GM12878 (cell line): Measurements from ENCODE around the gene LRRC14B. TPM values are rescaled to one million over a fixed set of nuclear protein-coding genes. Genes with fewer than 3 reads are reported as not detected.
A peak's percentile ranks its signal among the peaks of the same experiment; 100 is the strongest.
"Not testable (repeated sequence)": the region's sequence is repeated elsewhere in the genome, so short reads cannot be mapped to it uniquely, and the experiment has no call there.

ENCODE experiments used
- ATAC-seq: fragments of 200-7000 bp; cut with Tn5 transposase; 3 replicates; pipeline ENCODE4 v1.9.1; 2020; ENCODE audit warnings: mild to moderate bottlenecking, moderate library complexity
- BruUV-seq: library from RNA; stranded (reverse); fragments of 400-500 nt; replicated peaks from 2 replicates; lab custom pipeline; 2021; lab: Mats Ljungman, UMichigan
- CTCF ChIA-PET: fragments of 300-600 bp; sonication (Branson Sonifier 250); formaldehyde crosslinking; extraction: SDS; loops from one replicate; lab custom pipeline; 2021; ENCODE audit warnings: inconsistent platforms; lab: Yijun Ruan, JAX
- POLR2A ChIA-PET: fragments of 350-600 bp; formaldehyde crosslinking; extraction: SDS; loops from one replicate; lab custom pipeline; 2021; ENCODE audit warnings: inconsistent platforms; lab: Charles Lee
- RAD21 ChIA-PET: fragments of 300-600 bp; sonication (Branson Sonifier 250); formaldehyde crosslinking; loops from one replicate; lab custom pipeline; 2023; ENCODE audit warnings: antibody characterized with exemption; ENCODE audit not compliant: unreplicated experiment; lab: Charles Lee
- SMC1A ChIA-PET: fragments of 300-600 bp; sonication (Branson Sonifier 250); formaldehyde crosslinking; loops from one replicate; lab custom pipeline; 2023; ENCODE audit not compliant: unreplicated experiment, uncharacterized antibody; lab: Charles Lee
- DNase-seq: peaks from one replicate; pipeline ENCODE4 v3.0.0-alpha.2; 2011; ENCODE audit warnings: low read depth, low spot score
- FAIRE-seq: peaks from 3 replicates; lab custom pipeline; 2011; peaks lifted over from hg19 to GRCh38; lab: Jason Lieb, UNC
- H2AFZ ChIP-seq: 2 replicates; pipeline ENCODE4 v1.6.0; 2011; ENCODE audit warnings: low read depth, low read length, control low read depth; ENCODE audit not compliant: control insufficient read depth
- H3K27ac ChIP-seq: 2 replicates; pipeline ENCODE4 v1.5.1; 2011; ENCODE audit warnings: control low read depth; ENCODE audit not compliant: control insufficient read depth, insufficient read depth
- H3K27me3 ChIP-seq, 2 experiments: replicated peaks in 1 of 2; 2 replicates each; pipeline versions ENCODE4 v1.6.0 to v1.6.1; 2011; ENCODE audit warnings: low read length in 1 of 2; ENCODE audit not compliant: control insufficient read depth in 2 of 2, insufficient read depth in 2 of 2
- H3K36me3 ChIP-seq, 2 experiments: 2 replicates each; pipeline ENCODE4 v1.5.1; 2011; ENCODE audit warnings: low read length in 1 of 2; ENCODE audit not compliant: control insufficient read depth in 2 of 2, insufficient read depth in 2 of 2
- H3K4me1 ChIP-seq: 2 replicates; pipeline ENCODE4 v1.6.1; 2011; ENCODE audit warnings: mild to moderate bottlenecking, low read length, moderate library complexity, mixed read lengths; ENCODE audit not compliant: control insufficient read depth, insufficient read depth
- H3K4me2 ChIP-seq: 2 replicates; pipeline ENCODE4 v1.6.0; 2011; ENCODE audit warnings: control low read depth; ENCODE audit not compliant: control insufficient read depth, insufficient read depth
- H3K4me3 ChIP-seq: fragments of 200-600 bp; sonication (generic); 2 replicates; pipeline ENCODE4 v1.5.1; 2016
- H3K79me2 ChIP-seq: 2 replicates; pipeline ENCODE4 v1.6.0; 2011; ENCODE audit warnings: low read length; ENCODE audit not compliant: control insufficient read depth, insufficient read depth
- H3K9ac ChIP-seq: 2 replicates; pipeline ENCODE4 v1.8.0; 2011; ENCODE audit warnings: low read length, control low read depth, mixed read lengths; ENCODE audit not compliant: control insufficient read depth, insufficient read depth
- H3K9me3 ChIP-seq: replicated peaks from 3 replicates; pipeline ENCODE4 v1.5.1; 2011; ENCODE audit warnings: mild to moderate bottlenecking, low read length; ENCODE audit not compliant: control insufficient read depth, insufficient read depth
- H4K20me1 ChIP-seq: 2 replicates; pipeline ENCODE4 v1.6.0; 2011; ENCODE audit not compliant: control insufficient read depth, insufficient read depth
- NR2F1 ChIP-seq: fragments of 450-650 bp; conservative IDR thresholded peaks from 2 replicates; pipeline ENCODE4 v1.6.1; 2017; ENCODE audit warnings: mild to moderate bottlenecking
- POLR2AphosphoS2 ChIP-seq: IDR thresholded peaks from 2 replicates; pipeline ENCODE4 v1.6.1; 2011; ENCODE audit warnings: low read depth, mild to moderate bottlenecking, low read length, improper control_type of control experiment, moderate library complexity
- ZSCAN29 ChIP-seq: fragments of 450-650 bp; IDR thresholded peaks from 2 replicates; pipeline ENCODE4 v1.6.1; 2017; ENCODE audit warnings: mild to moderate bottlenecking, moderate library complexity
- WGBS: methylation state at CpG from one replicate; pipeline ENCODE4 v1.1.6; 2016; ENCODE audit warnings: low lambda C conversion rate; ENCODE audit not compliant: insufficient replicate concordance, insufficient coverage; ENCODE audit errors: missing lambda C conversion rate; 5-methylcytosine and 5-hydroxymethylcytosine counted together
- in situ Hi-C: fragments of 300-500 bp; cut with MboI; formaldehyde crosslinking; loops from 9 replicates; pipeline ENCODE4 v1.14.3; 2018; ENCODE audit warnings: mixed read lengths
- intact Hi-C: fragments of 100-400 bp; cut with micrococcal nuclease; formaldehyde crosslinking; loops from one replicate; pipeline ENCODE4 v1.14.2; 2022; ENCODE audit not compliant: unreplicated experiment
- polyA plus RNA-seq, 11 experiments: library from polyadenylated mRNA; depleted of rRNA in 4 of 11; unstranded in 6 of 11; stranded (reverse) in 5 of 11; fragments of >200 nt; fragmentation: Nextera tagmentation in 4 of 11; fragmentation: Illumina TruSeq in 1 of 11; extraction: Ambion mirVana in 4 of 11; extraction: Trizol in 1 of 11; gene quantifications; 1 replicate in 1 of 11; 2 replicates in 10 of 11; pipeline versions ENCODE4 v1.2.1 to v1.2.3, GENCODE V29; 2011 to 2016; ENCODE audit warnings: inconsistent platforms in 2 of 11, missing spikeins in 2 of 11, low read depth in 1 of 11
- total RNA-seq, 4 experiments: library from RNA; depleted of rRNA in 3 of 4; stranded (reverse); fragments of >200 nt in 3 of 4; fragmentation: Illumina TruSeq in 1 of 4; extraction: Trizol in 1 of 4; gene quantifications; 2 replicates each; pipeline versions ENCODE4 v1.2.1 to v1.2.3, GENCODE V29; 2013 to 2021
- TF ChIP-seq, protein P1 (sequence below): fragments of 150-350 bp; IDR thresholded peaks from 2 replicates; pipeline ENCODE4 v1.6.1; 2014; ENCODE audit warnings: mild to moderate bottlenecking, low read depth, low read length

LRRC14B gene
- total and polyA plus RNA-seq, 10 of the 15 experiments (the other 5 are each of a cell fraction or from before 2014, with no cell fraction given): 0.06 to 0.31 (median 0.13) TPM; not detected in 5

DNA sequence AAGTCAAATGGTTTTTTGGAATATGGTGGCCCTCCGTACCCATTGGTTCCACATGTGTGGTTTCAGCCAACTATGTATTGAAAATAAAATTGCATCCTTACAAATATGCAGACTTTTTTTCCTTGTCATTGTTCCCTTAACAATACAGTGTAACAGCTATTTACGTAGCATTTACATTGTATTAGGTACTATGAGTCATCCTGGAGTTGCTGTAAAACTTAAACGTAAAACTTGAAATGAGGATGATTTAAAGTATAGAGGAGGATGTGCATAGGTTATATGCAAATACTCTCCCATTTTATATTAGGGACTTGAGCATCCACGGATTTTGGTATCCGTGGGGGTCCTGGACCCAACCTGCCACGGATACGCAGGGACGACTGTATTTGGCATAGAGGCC is 43.2 kb downstream of the LRRC14B start:
- H3K9me3 ChIP-seq: no peaks in the 10 kb centered on the region
- DNase-seq (no peak), FAIRE-seq (no peak), ATAC-seq (no peak)
- ChIA-PET POLR2A (no interaction called here), RAD21 (no interaction called here), SMC1A (no interaction called here), CTCF (no interaction called here)
- in situ Hi-C loops: no loop called here
- no peak overlapping the region for H3K27ac ChIP-seq
- H3K4me1 ChIP-seq: no peaks in the 10 kb centered on the region
- no peaks in the 10 kb centered on the region for H3K27me3 ChIP-seq
- no TSS peak for BruUV-seq
- H3K36me3 ChIP-seq: peaks cover 2 to 5% of the 10 kb centered on the region in 2 experiments
- H2AFZ ChIP-seq: no peak overlapping the region
- no peak overlapping the region for H3K4me2 ChIP-seq
- intact Hi-C loops: no loop called here
- no peaks in the 10 kb centered on the region for H4K20me1 ChIP-seq
- H3K4me3 ChIP-seq: no peak overlapping the region
- no peak for TF ChIP-seq NR2F1
- TF ChIP-seq ZSCAN29: no peak
- TF ChIP-seq, protein P1, sequence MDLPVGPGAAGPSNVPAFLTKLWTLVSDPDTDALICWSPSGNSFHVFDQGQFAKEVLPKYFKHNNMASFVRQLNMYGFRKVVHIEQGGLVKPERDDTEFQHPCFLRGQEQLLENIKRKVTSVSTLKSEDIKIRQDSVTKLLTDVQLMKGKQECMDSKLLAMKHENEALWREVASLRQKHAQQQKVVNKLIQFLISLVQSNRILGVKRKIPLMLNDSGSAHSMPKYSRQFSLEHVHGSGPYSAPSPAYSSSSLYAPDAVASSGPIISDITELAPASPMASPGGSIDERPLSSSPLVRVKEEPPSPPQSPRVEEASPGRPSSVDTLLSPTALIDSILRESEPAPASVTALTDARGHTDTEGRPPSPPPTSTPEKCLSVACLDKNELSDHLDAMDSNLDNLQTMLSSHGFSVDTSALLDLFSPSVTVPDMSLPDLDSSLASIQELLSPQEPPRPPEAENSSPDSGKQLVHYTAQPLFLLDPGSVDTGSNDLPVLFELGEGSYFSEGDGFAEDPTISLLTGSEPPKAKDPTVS: no peak
- no peak for TF ChIP-seq POLR2AphosphoS2
- H3K9ac ChIP-seq: no peak overlapping the region
- WGBS: 97% methylated on average over 8 of the region's 8 CpGs
- no peaks in the 10 kb centered on the region for H3K79me2 ChIP-seq

- BruUV-seq, H3K27me3 ChIP-seq, POLR2A ChIA-PET, H3K36me3 ChIP-seq, H3K27ac ChIP-seq, intact Hi-C loops, ATAC-seq, H4K20me1 ChIP-seq, DNase-seq, H3K79me2 ChIP-seq, H3K4me3 ChIP-seq, H3K9ac ChIP-seq, H3K4me2 ChIP-seq, in situ Hi-C loops, RAD21 ChIA-PET, FAIRE-seq, CTCF ChIA-PET, H3K4me1 ChIP-seq, H3K9me3 ChIP-seq, SMC1A ChIA-PET, H2AFZ ChIP-seq: not testable (repeated sequence)
- WGBS: 96% methylated on average over 6 of the region's 9 CpGs
These were observed 44.2 kb downstream of the LRRC14B start for GRCh38 chr5:235527-235926.

DNA sequence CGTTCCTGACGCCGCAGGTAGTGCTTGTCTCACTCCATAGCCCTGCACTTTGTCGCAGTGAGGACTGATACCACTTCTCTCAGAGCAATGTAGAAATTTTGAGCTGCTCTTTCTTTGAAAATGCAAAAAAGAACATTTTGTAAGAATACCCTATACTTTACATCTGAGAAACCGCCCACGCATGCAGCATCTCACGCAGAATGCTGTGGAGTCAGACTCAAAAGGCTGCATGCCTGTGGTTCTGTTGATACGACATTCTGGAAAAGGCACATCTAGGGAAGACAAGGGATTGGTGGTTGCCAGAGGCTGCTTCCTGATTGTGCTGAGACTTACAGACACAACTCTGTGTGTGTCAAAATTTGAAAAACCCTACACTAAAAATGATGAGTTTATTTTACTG is 46.6 kb downstream of the LRRC14B start:
- SMC1A ChIA-PET, H3K4me1 ChIP-seq, H3K4me3 ChIP-seq, H3K27ac ChIP-seq, H3K9me3 ChIP-seq, ATAC-seq, H2AFZ ChIP-seq, H4K20me1 ChIP-seq, FAIRE-seq, DNase-seq, in situ Hi-C loops, intact Hi-C loops, H3K4me2 ChIP-seq, CTCF ChIA-PET, RAD21 ChIA-PET, POLR2A ChIA-PET, H3K9ac ChIP-seq, H3K79me2 ChIP-seq, H3K27me3 ChIP-seq: not testable (repeated sequence)
- peaks cover 3 to 14% of the 10 kb centered on the region in 2 experiments; a peak in 3 of 4 replicates for H3K36me3 ChIP-seq
- BruUV-seq: TSS peak; percentile 1
- over 99% methylated on average over 8 of the region's 8 CpGs for WGBS
